Hepatocyte (in vitro differentiated cells): Measurements from ENCODE around the gene FAN1. TPM values are rescaled to one million over a fixed set of nuclear protein-coding genes. Genes with fewer than 3 reads are reported as not detected.

Source experiments
- DNase-seq: peaks from one replicate; pipeline ENCODE4 v3.0.0-alpha.2; 2016; ENCODE audit warnings: low spot score
- H2AFZ ChIP-seq: fragments of 200-600 bp; sonication (generic); 2 replicates; pipeline ENCODE4 v1.6.0; 2016; ENCODE audit warnings: antibody characterized with exemption, mild to moderate bottlenecking
- H3K27ac ChIP-seq: fragments of 200-600 bp; sonication (generic); 2 replicates; pipeline ENCODE4 v1.5.1; 2016; ENCODE audit warnings: mild to moderate bottlenecking
- H3K27me3 ChIP-seq: fragments of 200-600 bp; sonication (generic); 2 replicates; pipeline ENCODE4 v1.6.1; 2016
- H3K36me3 ChIP-seq: fragments of 200-600 bp; sonication (generic); replicated peaks from 2 replicates; pipeline ENCODE4 v1.5.1; 2016; ENCODE audit warnings: low read depth; ENCODE audit not compliant: insufficient read depth
- H3K4me1 ChIP-seq: fragments of 200-600 bp; sonication (generic); 2 replicates; pipeline ENCODE4 v1.5.1; 2016; ENCODE audit warnings: mild to moderate bottlenecking, moderate library complexity; ENCODE audit not compliant: insufficient read depth
- H3K4me2 ChIP-seq: fragments of 200-600 bp; sonication (generic); 2 replicates; pipeline ENCODE4 v1.6.0; 2016
- H3K4me3 ChIP-seq: fragments of 200-600 bp; sonication (generic); 2 replicates; pipeline ENCODE4 v1.5.1; 2016; ENCODE audit warnings: mild to moderate bottlenecking
- H3K79me2 ChIP-seq: fragments of 200-600 bp; sonication (generic); 2 replicates; pipeline ENCODE4 v1.6.0; 2017; ENCODE audit warnings: mild to moderate bottlenecking
- H3K9me2 ChIP-seq: fragments of 200-600 bp; sonication (generic); replicated peaks from 2 replicates; pipeline ENCODE4 v1.6.0; 2017; ENCODE audit warnings: mild to moderate bottlenecking; ENCODE audit not compliant: insufficient read depth
- H3K9me3 ChIP-seq: fragments of 200-600 bp; sonication (generic); 2 replicates; pipeline ENCODE4 v1.5.1; 2016; ENCODE audit warnings: low read depth, mild to moderate bottlenecking
- H4K20me1 ChIP-seq: fragments of 200-600 bp; sonication (generic); 2 replicates; pipeline ENCODE4 v1.6.0; 2016; ENCODE audit warnings: mild to moderate bottlenecking; ENCODE audit not compliant: insufficient read depth, poor library complexity, severe bottlenecking
- CTCF ChIP-seq: fragments of 200-600 bp; sonication (generic); IDR thresholded peaks from 2 replicates; pipeline ENCODE4 v1.5.1; 2016; ENCODE audit warnings: antibody characterized with exemption, mild to moderate bottlenecking; ENCODE audit not compliant: poor library complexity
- EZH2 ChIP-seq: fragments of 200-600 bp; sonication (generic); IDR thresholded peaks from 2 replicates; pipeline ENCODE4 v1.6.1; 2016; ENCODE audit warnings: antibody characterized with exemption, mild to moderate bottlenecking, borderline replicate concordance
- EZH2phosphoT487 ChIP-seq: fragments of 200-600 bp; sonication (generic); IDR thresholded peaks from one replicate; pipeline ENCODE4 v1.6.1; 2018; ENCODE audit warnings: antibody characterized with exemption, mild to moderate bottlenecking, low read depth, moderate library complexity; ENCODE audit not compliant: unreplicated experiment, severe bottlenecking
- WGBS: methylation state at CpG from one replicate; pipeline ENCODE4 v1.1.6; 2016; ENCODE audit warnings: low lambda C conversion rate; ENCODE audit errors: missing lambda C conversion rate; 5-methylcytosine and 5-hydroxymethylcytosine counted together
- polyA plus RNA-seq: library from polyadenylated mRNA; unstranded; fragments of >200 nt; fragmentation: Nextera tagmentation; extraction: Ambion mirVana; gene quantifications from 2 replicates; pipeline ENCODE4 v1.2.1, GENCODE V29; 2016
- total RNA-seq: library from RNA; depleted of rRNA; stranded (reverse); fragments of >200 nt; gene quantifications from 2 replicates; pipeline ENCODE4 v1.2.3, GENCODE V29; 2014

The FAN1 gene
- total and polyA plus RNA-seq, 2 experiments from 2014 or later = 8.3 to 19.2 TPM

DNA sequence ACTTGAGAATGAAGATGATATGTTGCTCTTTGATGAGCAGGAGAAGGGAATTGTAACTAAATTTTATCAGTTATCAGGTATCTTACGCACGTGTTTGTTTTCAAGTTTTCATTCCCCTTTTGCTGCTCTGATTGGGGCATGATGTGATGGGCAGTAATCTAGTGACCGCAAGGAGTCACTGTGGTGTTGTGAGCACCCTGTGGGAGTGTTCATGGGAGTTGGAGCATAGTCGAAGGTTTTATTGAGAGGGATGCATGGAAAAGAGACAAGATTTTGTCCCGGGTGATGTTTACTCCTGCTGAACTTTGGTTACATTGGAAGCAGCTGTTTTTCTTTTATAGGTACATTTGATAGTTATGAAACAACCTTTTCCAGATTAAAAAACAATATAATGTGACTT lies 2.1 kb downstream of the FAN1 start:
- Histone ChIP-seq H3K9me3 (no peaks in the 10 kb centered on the region), H4K20me1 (no peaks in the 10 kb centered on the region), H2AFZ (no peak overlapping the region), H3K9me2 (no peaks in the 10 kb centered on the region), H3K27ac (no peak overlapping the region), H3K4me2 (no peak overlapping the region), H3K27me3 (no peaks in the 10 kb centered on the region), H3K36me3 (no peaks in the 10 kb centered on the region), H3K4me3 (no peak overlapping the region), H3K4me1 (no peaks in the 10 kb centered on the region), H3K79me2 (peaks cover 6% of the 10 kb centered on the region)
- 70% methylated on average over 5 of the region's 5 CpGs for WGBS
- no peak for DNase-seq
- TF ChIP-seq EZH2phosphoT487 (no peak), EZH2 (no peak), CTCF (peak; percentile 38)

- TF ChIP-seq CTCF (no peak), EZH2 (no peak), EZH2phosphoT487 (no peak)
- no peak overlapping the region for H2AFZ ChIP-seq
- no peak overlapping the region for H3K4me3 ChIP-seq
- no peaks in the 10 kb centered on the region for H3K4me1 ChIP-seq
- H3K27ac ChIP-seq = peak overlapping the region; percentile 68
- no peaks in the 10 kb centered on the region for H3K9me2 ChIP-seq
- H3K79me2 ChIP-seq = peaks cover 6% of the 10 kb centered on the region
- H4K20me1 ChIP-seq = no peaks in the 10 kb centered on the region
- WGBS = 79% methylated on average over 4 of the region's 4 CpGs
- no peaks in the 10 kb centered on the region for H3K9me3 ChIP-seq
- H3K27me3 ChIP-seq = no peaks in the 10 kb centered on the region
- no peaks in the 10 kb centered on the region for H3K36me3 ChIP-seq
- peak; percentile 22 for DNase-seq
- peak overlapping the region; percentile 53 for H3K4me2 ChIP-seq
Observed at GRCh38 chr15:30906366-30906765, 2.7 kb downstream of the FAN1 start.

DNA sequence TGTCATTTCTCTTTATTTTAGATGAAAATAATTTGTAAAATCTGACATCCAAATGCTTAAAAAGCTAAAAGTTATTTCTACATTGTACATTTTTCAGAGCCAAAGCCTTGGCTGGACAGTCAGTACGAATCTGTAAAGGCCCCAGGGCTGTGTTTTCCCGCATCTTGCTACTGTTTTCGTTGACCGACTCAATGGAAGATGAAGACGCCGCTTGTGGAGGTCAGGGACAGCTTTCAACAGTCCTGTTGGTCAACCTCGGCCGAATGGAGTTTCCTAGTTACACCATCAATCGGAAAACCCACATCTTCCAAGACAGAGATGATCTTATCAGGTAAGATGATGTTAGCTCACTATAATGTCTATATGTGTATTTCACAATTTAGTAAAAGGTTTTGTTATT lies 10.0 kb downstream of the FAN1 start:
- H3K4me1 ChIP-seq = no peaks in the 10 kb centered on the region
- DNase-seq = no peak
- no peak for TF ChIP-seq CTCF
- no peak for TF ChIP-seq EZH2
- TF ChIP-seq EZH2phosphoT487 = no peak
- H3K9me3 ChIP-seq = no peaks in the 10 kb centered on the region
- no peaks in the 10 kb centered on the region for H4K20me1 ChIP-seq
- WGBS = 98% methylated on average over 9 of the region's 9 CpGs
- H3K4me3 ChIP-seq = no peak overlapping the region
- H3K9me2 ChIP-seq = no peaks in the 10 kb centered on the region
- no peak overlapping the region for H3K4me2 ChIP-seq
- no peaks in the 10 kb centered on the region for H3K27me3 ChIP-seq
- peaks cover 2% of the 10 kb centered on the region for H3K79me2 ChIP-seq
- H2AFZ ChIP-seq = no peak overlapping the region
- no peaks in the 10 kb centered on the region for H3K36me3 ChIP-seq
- H3K27ac ChIP-seq = no peak overlapping the region

- H3K27me3 ChIP-seq = no peaks in the 10 kb centered on the region
- no peaks in the 10 kb centered on the region for H3K36me3 ChIP-seq
- DNase-seq = no peak
- TF ChIP-seq EZH2 (no peak), CTCF (no peak), EZH2phosphoT487 (no peak)
- H3K4me2 ChIP-seq = no peak overlapping the region
- H3K4me3 ChIP-seq = no peak overlapping the region
- H3K9me3 ChIP-seq = no peaks in the 10 kb centered on the region
- no peaks in the 10 kb centered on the region for H3K4me1 ChIP-seq
- H4K20me1 ChIP-seq = no peaks in the 10 kb centered on the region
- peaks cover 2% of the 10 kb centered on the region for H3K79me2 ChIP-seq
- H2AFZ ChIP-seq = no peak overlapping the region
- no peak overlapping the region for H3K27ac ChIP-seq
- WGBS = 83% methylated on average over 6 of the region's 6 CpGs
- H3K9me2 ChIP-seq = no peaks in the 10 kb centered on the region
Observed at GRCh38 chr15:30917013-30917412, 13.3 kb downstream of the FAN1 start.
